ENCODE results near the gene YTHDF1.

- TF ChIP-seq, protein P1, sequence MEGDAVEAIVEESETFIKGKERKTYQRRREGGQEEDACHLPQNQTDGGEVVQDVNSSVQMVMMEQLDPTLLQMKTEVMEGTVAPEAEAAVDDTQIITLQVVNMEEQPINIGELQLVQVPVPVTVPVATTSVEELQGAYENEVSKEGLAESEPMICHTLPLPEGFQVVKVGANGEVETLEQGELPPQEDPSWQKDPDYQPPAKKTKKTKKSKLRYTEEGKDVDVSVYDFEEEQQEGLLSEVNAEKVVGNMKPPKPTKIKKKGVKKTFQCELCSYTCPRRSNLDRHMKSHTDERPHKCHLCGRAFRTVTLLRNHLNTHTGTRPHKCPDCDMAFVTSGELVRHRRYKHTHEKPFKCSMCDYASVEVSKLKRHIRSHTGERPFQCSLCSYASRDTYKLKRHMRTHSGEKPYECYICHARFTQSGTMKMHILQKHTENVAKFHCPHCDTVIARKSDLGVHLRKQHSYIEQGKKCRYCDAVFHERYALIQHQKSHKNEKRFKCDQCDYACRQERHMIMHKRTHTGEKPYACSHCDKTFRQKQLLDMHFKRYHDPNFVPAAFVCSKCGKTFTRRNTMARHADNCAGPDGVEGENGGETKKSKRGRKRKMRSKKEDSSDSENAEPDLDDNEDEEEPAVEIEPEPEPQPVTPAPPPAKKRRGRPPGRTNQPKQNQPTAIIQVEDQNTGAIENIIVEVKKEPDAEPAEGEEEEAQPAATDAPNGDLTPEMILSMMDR (IDR thresholded peaks at IDR 0.05): no peak
- no peak for TF ChIP-seq POLR2AphosphoS5 (IDR thresholded peaks at IDR 0.05; ENCODE audit: insufficient read depth in 1 of 2, low read depth in 1 of 2)
Observed at GRCh38 chr20:63194007-63194796, 21.7 kb downstream of the YTHDF1 start.

Measured in vagina (tissue), 2 donors.